ENCODE results near the gene BHLHE23.

Gene BHLHE23

GRCh38 chr20:62991196-62991807, 15.5 kb downstream of the BHLHE23 start:
- DNase-seq (ENCODE audit: low read depth in 2 of 2) = no peak

- DNase-seq (ENCODE audit: low read depth in 2 of 2) = no peak
Measured at GRCh38 chr20:62990306-62990825, 16.4 kb downstream of the BHLHE23 start.

- DNase-seq (ENCODE audit: low read depth in 2 of 2) = no peak
Measured at GRCh38 chr20:62989201-62989601, 17.6 kb downstream of the BHLHE23 start.

GRCh38 chr20:62987114-62987513, 19.6 kb downstream of the BHLHE23 start:
- no peak for DNase-seq (ENCODE audit: low read depth in 2 of 2)

- DNase-seq (ENCODE audit: low read depth in 2 of 2) = no peak
Measured at GRCh38 chr20:62986257-62986800, 20.4 kb downstream of the BHLHE23 start.

- no peak for DNase-seq (ENCODE audit: low read depth in 2 of 2)
Measured at GRCh38 chr20:62985444-62985778, 21.4 kb downstream of the BHLHE23 start.

- no peak for DNase-seq (ENCODE audit: low read depth in 2 of 2)
Measured at GRCh38 chr20:62984666-62985443, 21.9 kb downstream of the BHLHE23 start.

- DNase-seq (ENCODE audit: low read depth in 2 of 2) = no peak
Measured at GRCh38 chr20:62983210-62983609, 23.6 kb downstream of the BHLHE23 start.

GRCh38 chr20:62982124-62983075, 24.4 kb downstream of the BHLHE23 start:
- DNase-seq (ENCODE audit: low read depth in 2 of 2) = no peak

- peak in 1 of 2 donors; percentile 21 for DNase-seq (ENCODE audit: low read depth in 2 of 2)
Measured at GRCh38 chr20:62980970-62981369, 25.8 kb downstream of the BHLHE23 start.

GRCh38 chr20:62980380-62980960, 26.3 kb downstream of the BHLHE23 start:
- no peak for DNase-seq (ENCODE audit: low read depth in 2 of 2)

GRCh38 chr20:62979876-62980373, 26.8 kb downstream of the BHLHE23 start:
- no peak for DNase-seq (ENCODE audit: low read depth in 2 of 2)

GRCh38 chr20:62979310-62979709, 27.5 kb downstream of the BHLHE23 start:
- DNase-seq (ENCODE audit: low read depth in 2 of 2) = no peak

GRCh38 chr20:62978561-62978943, 28.2 kb downstream of the BHLHE23 start:
- no peak for DNase-seq (ENCODE audit: low read depth in 2 of 2)

- peak; percentile 69 to 71 for DNase-seq (ENCODE audit: low read depth in 2 of 2)
Measured at GRCh38 chr20:62977613-62978560, 28.9 kb downstream of the BHLHE23 start.

GRCh38 chr20:62976886-62977285, 29.9 kb downstream of the BHLHE23 start:
- no peak for DNase-seq (ENCODE audit: low read depth in 2 of 2)

- no peak for DNase-seq (ENCODE audit: low read depth in 2 of 2)
Measured at GRCh38 chr20:62975812-62976508, 30.8 kb downstream of the BHLHE23 start.

- DNase-seq (ENCODE audit: low read depth in 2 of 2) = no peak
Measured at GRCh38 chr20:62975251-62975760, 31.5 kb downstream of the BHLHE23 start.

Measured in stimulated activated CD4-positive, alpha-beta T cell treated with anti-CD3 and anti-CD28 coated beads, Interleukin-4, amount 100 ng/mL, for 48 hours (primary cell).